Measurements from ENCODE around the gene CORO1C. TPM values are rescaled to one million over a fixed set of nuclear protein-coding genes. Genes with fewer than 3 reads are reported as not detected.

Gene CORO1C
- total RNA-seq, 1 donor from 2014 or later = 68.3 TPM

- TF ChIP-seq, protein P1, sequence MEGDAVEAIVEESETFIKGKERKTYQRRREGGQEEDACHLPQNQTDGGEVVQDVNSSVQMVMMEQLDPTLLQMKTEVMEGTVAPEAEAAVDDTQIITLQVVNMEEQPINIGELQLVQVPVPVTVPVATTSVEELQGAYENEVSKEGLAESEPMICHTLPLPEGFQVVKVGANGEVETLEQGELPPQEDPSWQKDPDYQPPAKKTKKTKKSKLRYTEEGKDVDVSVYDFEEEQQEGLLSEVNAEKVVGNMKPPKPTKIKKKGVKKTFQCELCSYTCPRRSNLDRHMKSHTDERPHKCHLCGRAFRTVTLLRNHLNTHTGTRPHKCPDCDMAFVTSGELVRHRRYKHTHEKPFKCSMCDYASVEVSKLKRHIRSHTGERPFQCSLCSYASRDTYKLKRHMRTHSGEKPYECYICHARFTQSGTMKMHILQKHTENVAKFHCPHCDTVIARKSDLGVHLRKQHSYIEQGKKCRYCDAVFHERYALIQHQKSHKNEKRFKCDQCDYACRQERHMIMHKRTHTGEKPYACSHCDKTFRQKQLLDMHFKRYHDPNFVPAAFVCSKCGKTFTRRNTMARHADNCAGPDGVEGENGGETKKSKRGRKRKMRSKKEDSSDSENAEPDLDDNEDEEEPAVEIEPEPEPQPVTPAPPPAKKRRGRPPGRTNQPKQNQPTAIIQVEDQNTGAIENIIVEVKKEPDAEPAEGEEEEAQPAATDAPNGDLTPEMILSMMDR (IDR thresholded peaks at IDR 0.05) = no peak
- Mint-ChIP-seq H3K27me3 (no peaks in the 10 kb centered on the region), H3K4me1 (peaks cover 63% of the 10 kb centered on the region), H3K36me3 (ENCODE audit: low read depth) (peaks cover 19% of the 10 kb centered on the region), H3K9me3 (no peaks in the 10 kb centered on the region), H3K4me3 (no peak overlapping the region), H3K27ac (no peak overlapping the region)
- ATAC-seq (ENCODE audit: low read depth) (no peak), DNase-seq (no peak)
- POLR2A ChIA-PET = interaction anchor here (0.5 to 2.9 kb wide), 5 partner anchors 10 to 1936 kb away, joined by 3 to 14 read pairs (median 8); partner anchors contain the start of gene SART3
- CTCF ChIA-PET = interaction anchor here (1.0 to 2.8 kb wide), 3 partner anchors 9 to 37 kb away, joined by 3 to 22 read pairs (median 4); no protein-coding TSS in a partner anchor
- intact Hi-C loops (cut with micrococcal nuclease) = no loop called here
These were observed 104.0 kb downstream of the CORO1C start for GRCh38 chr12:108627134-108627920.

DNA sequence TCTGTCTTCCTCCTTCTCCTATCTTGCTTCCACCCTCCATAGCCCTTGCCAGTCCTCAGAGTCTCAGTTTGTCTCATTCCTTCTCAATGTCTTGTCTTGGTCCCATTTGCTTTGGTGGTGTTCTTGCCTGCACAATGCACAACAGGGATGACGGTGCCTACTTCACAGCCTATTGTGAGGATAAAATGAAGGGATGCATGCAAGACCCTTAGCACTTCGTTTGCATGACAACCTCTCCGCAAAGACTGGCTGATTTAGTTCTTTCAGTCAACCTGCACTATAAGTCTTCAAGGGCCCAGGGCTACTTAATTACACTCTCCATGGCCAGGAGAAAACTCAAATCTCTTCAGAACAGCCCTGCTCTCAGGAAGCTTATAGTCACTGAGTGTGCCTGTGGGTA is 106.1 kb downstream of the CORO1C start:
- DNase-seq (no peak), ATAC-seq (ENCODE audit: low read depth) (no peak)
- H3K4me1 Mint-ChIP-seq = peaks cover 56% of the 10 kb centered on the region
- no peaks in the 10 kb centered on the region for H3K27me3 Mint-ChIP-seq
- H3K9me3 Mint-ChIP-seq = no peaks in the 10 kb centered on the region
- H3K36me3 Mint-ChIP-seq (ENCODE audit: low read depth) = peaks cover 17% of the 10 kb centered on the region
- no peak overlapping the region for H3K4me3 Mint-ChIP-seq
- TF ChIP-seq, protein P1 (IDR thresholded peaks at IDR 0.05) = no peak
- intact Hi-C loops (cut with micrococcal nuclease) = no loop called here
- ChIA-PET POLR2A (interaction anchor here (0.6 kb wide), 1 partner anchor 10 kb away, joined by 4 read pairs; no protein-coding TSS in a partner anchor), CTCF (no interaction called here)
- no peak overlapping the region for H3K27ac Mint-ChIP-seq

DNA sequence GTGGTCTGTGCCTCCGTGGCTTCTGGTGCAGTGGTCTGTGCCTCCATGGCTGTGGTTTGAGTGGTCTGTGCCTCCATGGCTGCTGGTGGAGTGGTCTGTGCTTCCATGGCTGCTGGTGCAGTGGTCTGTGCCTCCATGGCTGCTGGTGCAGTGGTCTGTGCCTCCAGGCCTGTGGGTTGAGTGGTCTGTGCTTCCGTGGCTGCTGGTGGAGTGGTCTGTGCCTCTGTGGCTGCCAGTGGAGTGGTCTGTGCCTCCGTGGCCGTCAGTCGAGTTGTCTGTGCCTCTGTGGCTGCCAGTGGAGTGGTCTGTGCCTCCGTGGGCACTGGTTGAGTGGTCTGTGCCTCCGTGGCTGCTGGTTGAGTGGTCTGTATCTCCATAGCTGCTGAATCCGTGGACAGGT is 107.7 kb downstream of the CORO1C start:
- ATAC-seq (ENCODE audit: low read depth) = no peak
- H3K4me3 Mint-ChIP-seq = no peak overlapping the region

GRCh38 chr12:108622921-108623514 is 108.3 kb downstream of the CORO1C start:
- H3K27me3 Mint-ChIP-seq = no peaks in the 10 kb centered on the region
- H3K36me3 Mint-ChIP-seq (ENCODE audit: low read depth) = peaks cover 17% of the 10 kb centered on the region
- H3K4me1 Mint-ChIP-seq = peaks cover 44% of the 10 kb centered on the region
- intact Hi-C loops (cut with micrococcal nuclease) = no loop called here
- ATAC-seq (ENCODE audit: low read depth) (no peak), DNase-seq (no peak)
- ChIA-PET POLR2A (interaction anchor here (0.8 to 9.7 kb wide), 3 partner anchors 10 to 55 kb away, joined by 3 to 182 read pairs (median 158); partner anchors contain the start of gene SELPLG), CTCF (interaction anchor here (11.2 kb wide), 1 partner anchor 56 kb away, joined by 338 read pairs; the partner anchor contains the start of genes ISCU and SART3)
- H3K4me3 Mint-ChIP-seq = no peak overlapping the region
- H3K27ac Mint-ChIP-seq = no peak overlapping the region
- no peaks in the 10 kb centered on the region for H3K9me3 Mint-ChIP-seq
- TF ChIP-seq, protein P1 (IDR thresholded peaks at IDR 0.05) = no peak

More for the DNA sequence above, 107.7 kb downstream of the CORO1C start:
- no peaks in the 10 kb centered on the region for H3K9me3 Mint-ChIP-seq
- H3K27me3 Mint-ChIP-seq = no peaks in the 10 kb centered on the region
- TF ChIP-seq, protein P1 (IDR thresholded peaks at IDR 0.05) = no peak
- peaks cover 17% of the 10 kb centered on the region for H3K36me3 Mint-ChIP-seq (ENCODE audit: low read depth)
- H3K27ac Mint-ChIP-seq = no peak overlapping the region
- POLR2A ChIA-PET = no interaction called here
- intact Hi-C loops (cut with micrococcal nuclease) = no loop called here
- CTCF ChIA-PET = no interaction called here
- no peak for DNase-seq
- peaks cover 44% of the 10 kb centered on the region for H3K4me1 Mint-ChIP-seq

- no peak for ATAC-seq (ENCODE audit: low read depth)
- ChIA-PET CTCF (interaction anchor here (11.2 kb wide), 1 partner anchor 56 kb away, joined by 338 read pairs; the partner anchor contains the start of genes ISCU and SART3), POLR2A (interaction anchor here (0.8 to 9.7 kb wide), 4 partner anchors 10 to 60 kb away, joined by 3 to 182 read pairs (median 80); partner anchors contain the start of genes ISCU and SELPLG)
- Mint-ChIP-seq H3K4me1 (peaks cover 46% of the 10 kb centered on the region), H3K27ac (peak overlapping the region; percentile 69), H3K27me3 (no peaks in the 10 kb centered on the region), H3K4me3 (no peak overlapping the region), H3K36me3 (ENCODE audit: low read depth) (peaks cover 17% of the 10 kb centered on the region), H3K9me3 (no peaks in the 10 kb centered on the region)
- TF ChIP-seq, protein P1 (IDR thresholded peaks at IDR 0.05) = no peak
- no peak for DNase-seq
- intact Hi-C loops (cut with micrococcal nuclease) = no loop called here
These were observed 108.9 kb downstream of the CORO1C start for GRCh38 chr12:108622421-108622820.
